BE2C (cell line): ENCODE results near the gene GARIN1A. TPM values are rescaled to one million over a fixed set of nuclear protein-coding genes. Genes with fewer than 3 reads are reported as not detected.
"Not testable (repeated sequence)": the region's sequence is repeated elsewhere in the genome, so short reads cannot be mapped to it uniquely, and the experiment has no call there.

Experiments used
- DNase-seq: peaks from one replicate; pipeline ENCODE4 v3.0.0-alpha.2; 2020
- H3K27me3 ChIP-seq: fragments of 250-450 bp; sonication (Bioruptor Pico); 2 replicates; pipeline ENCODE4 v1.5.1; 2020; ENCODE audit warnings: mild to moderate bottlenecking
- H3K36me3 ChIP-seq: fragments of 250-450 bp; sonication (Bioruptor Pico); 2 replicates; pipeline ENCODE4 v1.5.1; 2020; ENCODE audit warnings: mild to moderate bottlenecking
- H3K4me1 ChIP-seq: fragments of 250-450 bp; sonication (Bioruptor Pico); 2 replicates; pipeline ENCODE4 v1.5.1; 2020
- H3K4me3 ChIP-seq: 2 replicates; pipeline ENCODE4 v1.5.1; 2011; ENCODE audit warnings: low read depth, low read length
- H3K9me3 ChIP-seq: fragments of 250-450 bp; sonication (Bioruptor Pico); 2 replicates; pipeline ENCODE4 v1.5.1; 2020
- CTCF ChIP-seq: IDR thresholded peaks from 2 replicates; pipeline ENCODE4 v1.5.1; 2012; ENCODE audit warnings: mild to moderate bottlenecking, low read depth, low read length
- polyA plus RNA-seq: library from polyadenylated mRNA; unstranded; fragments of >200 nt; gene quantifications from one replicate; pipeline ENCODE4 v1.2.1, GENCODE V29; 2012; ENCODE audit warnings: low read depth, missing spikeins; ENCODE audit not compliant: insufficient read length, insufficient read depth

The GARIN1A gene
- 2.6 TPM for polyA plus RNA-seq

GRCh38 chr7:128671992-128672391, at the start of gene GARIN1A:
GARIN1A (plus strand) TSS chr7:128672292; CDS start chr7:128672398, 106 bp downstream.
- no peak for DNase-seq
- H3K27me3 ChIP-seq = no peaks in the 10 kb centered on the region
- TF ChIP-seq CTCF = no peak

GRCh38 chr7:128627124-128627523, 45.0 kb upstream of the GARIN1A start:
- not testable (repeated sequence) for H3K36me3 ChIP-seq, H3K9me3 ChIP-seq, H3K4me1 ChIP-seq, H3K4me3 ChIP-seq, H3K27me3 ChIP-seq, DNase-seq

More at GRCh38 chr7:128671992-128672391, at the start of gene GARIN1A:
- peaks cover 16% of the 10 kb centered on the region for H3K4me1 ChIP-seq
- H3K9me3 ChIP-seq = no peaks in the 10 kb centered on the region
- no peaks in the 10 kb centered on the region for H3K36me3 ChIP-seq
- H3K4me3 ChIP-seq = no peak within 1 kb of the TSS

GRCh38 chr7:128633915-128634314, 38.2 kb upstream of the GARIN1A start:
- H3K4me3 ChIP-seq, H3K9me3 ChIP-seq, H3K36me3 ChIP-seq, H3K27me3 ChIP-seq, DNase-seq, H3K4me1 ChIP-seq: not testable (repeated sequence)

GRCh38 chr7:128645206-128645605, 26.9 kb upstream of the GARIN1A start:
- H3K4me3 ChIP-seq, H3K36me3 ChIP-seq, DNase-seq, H3K9me3 ChIP-seq, H3K4me1 ChIP-seq, H3K27me3 ChIP-seq: not testable (repeated sequence)

- not testable (repeated sequence) for H3K4me1 ChIP-seq, H3K9me3 ChIP-seq, H3K27me3 ChIP-seq
Measured at GRCh38 chr7:128645844-128646243, 26.2 kb upstream of the GARIN1A start.

GRCh38 chr7:128646877-128647276, 25.2 kb upstream of the GARIN1A start:
- H3K9me3 ChIP-seq, H3K4me3 ChIP-seq, H3K4me1 ChIP-seq, DNase-seq, H3K36me3 ChIP-seq, H3K27me3 ChIP-seq: not testable (repeated sequence)

More at GRCh38 chr7:128645844-128646243, 26.2 kb upstream of the GARIN1A start:
- not testable (repeated sequence) for DNase-seq, H3K36me3 ChIP-seq, H3K4me3 ChIP-seq

GRCh38 chr7:128651096-128651495, 21.0 kb upstream of the GARIN1A start:
- not testable (repeated sequence) for DNase-seq, H3K27me3 ChIP-seq, H3K36me3 ChIP-seq, H3K4me3 ChIP-seq, H3K4me1 ChIP-seq, H3K9me3 ChIP-seq

- DNase-seq, H3K4me3 ChIP-seq, H3K36me3 ChIP-seq: not testable (repeated sequence)
Measured at GRCh38 chr7:128652606-128653005, 19.5 kb upstream of the GARIN1A start.

GRCh38 chr7:128653197-128653596, 18.9 kb upstream of the GARIN1A start:
- not testable (repeated sequence) for H3K9me3 ChIP-seq, DNase-seq, H3K27me3 ChIP-seq, H3K36me3 ChIP-seq, H3K4me1 ChIP-seq, H3K4me3 ChIP-seq

More at GRCh38 chr7:128652606-128653005, 19.5 kb upstream of the GARIN1A start:
- H3K4me1 ChIP-seq, H3K27me3 ChIP-seq, H3K9me3 ChIP-seq: not testable (repeated sequence)

- H3K4me1 ChIP-seq, H3K27me3 ChIP-seq, DNase-seq, H3K9me3 ChIP-seq, H3K4me3 ChIP-seq, H3K36me3 ChIP-seq: not testable (repeated sequence)
Measured at GRCh38 chr7:128654080-128654479, 18.0 kb upstream of the GARIN1A start.

- not testable (repeated sequence) for H3K27me3 ChIP-seq, H3K36me3 ChIP-seq, H3K9me3 ChIP-seq, DNase-seq, H3K4me3 ChIP-seq, H3K4me1 ChIP-seq
Measured at GRCh38 chr7:128654501-128654900, 17.6 kb upstream of the GARIN1A start.

GRCh38 chr7:128658428-128658827, 13.7 kb upstream of the GARIN1A start:
- H3K9me3 ChIP-seq, H3K36me3 ChIP-seq, H3K27me3 ChIP-seq, H3K4me1 ChIP-seq, DNase-seq, H3K4me3 ChIP-seq: not testable (repeated sequence)
